Islet of Langerhans (tissue), 1 donor: ENCODE measurements around the gene CEP295NL.
"Not testable (repeated sequence)": the region's sequence is repeated elsewhere in the genome, so short reads cannot be mapped to it uniquely, and the experiment has no call there.

Source experiments
- FAIRE-seq: peaks from one replicate; lab custom pipeline; 2011; peaks lifted over from hg19 to GRCh38; lab: Jason Lieb, UNC

Gene CEP295NL

GRCh38 chr17:78884876-78885667, 17.9 kb downstream of the CEP295NL start:
- no peak for FAIRE-seq

- no peak for FAIRE-seq
Observed at GRCh38 chr17:78884148-78884825, 18.7 kb downstream of the CEP295NL start.

- no peak for FAIRE-seq
Observed at GRCh38 chr17:78883533-78884131, 19.4 kb downstream of the CEP295NL start.

- no peak for FAIRE-seq
Observed at GRCh38 chr17:78883089-78883532, 19.9 kb downstream of the CEP295NL start.

DNA sequence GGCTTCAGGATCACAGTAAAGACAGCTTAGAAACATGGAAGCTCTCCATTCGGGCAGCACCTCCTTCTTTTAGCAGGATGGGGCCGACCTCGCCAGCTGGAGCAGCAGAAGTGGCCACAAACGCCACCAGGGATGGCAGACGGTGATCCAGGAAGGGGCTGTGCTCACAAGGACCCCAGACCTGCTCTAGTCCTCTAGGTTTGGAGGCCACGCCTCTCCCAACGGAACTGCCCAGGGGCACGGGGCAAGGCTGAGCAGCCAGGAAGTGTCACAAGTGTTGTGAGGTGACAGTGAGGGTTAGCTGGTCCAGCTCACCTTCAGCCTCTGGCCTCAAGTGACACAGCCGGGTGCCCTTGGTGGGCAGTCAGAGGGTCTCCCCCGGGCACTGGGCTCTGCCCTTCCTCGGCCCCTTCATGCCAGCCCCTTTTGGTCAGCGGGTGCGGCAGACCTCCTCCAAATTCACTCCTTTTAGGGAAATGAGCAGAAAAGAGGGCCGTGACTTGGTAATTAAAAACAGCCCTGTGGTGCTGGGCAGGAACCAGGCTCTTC, 20.4 kb downstream of the CEP295NL start:
- no peak for FAIRE-seq

GRCh38 chr17:78879635-78880186, 23.3 kb downstream of the CEP295NL start:
- no peak for FAIRE-seq

GRCh38 chr17:78878871-78879527, 24.0 kb downstream of the CEP295NL start:
- no peak for FAIRE-seq

DNA sequence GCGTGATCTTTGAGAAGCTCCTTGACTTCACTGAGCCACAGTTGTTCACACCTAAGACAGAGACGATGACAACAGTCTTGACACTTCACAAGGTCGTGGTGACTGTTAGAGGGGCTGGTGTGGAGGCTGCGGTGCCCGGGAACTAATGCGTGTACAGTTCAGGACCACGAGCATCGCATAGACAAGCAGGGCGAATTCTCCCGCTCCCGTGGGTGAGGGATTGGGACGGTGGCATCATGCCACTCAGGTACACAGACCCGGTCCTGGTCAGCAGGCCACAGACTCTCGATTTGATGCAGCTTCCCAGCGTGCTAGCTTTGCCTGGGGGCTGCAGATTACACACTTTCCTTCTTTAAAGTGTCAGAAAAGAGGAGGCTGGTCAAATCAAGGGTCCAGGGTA, 24.7 kb downstream of the CEP295NL start:
- no peak for FAIRE-seq

DNA sequence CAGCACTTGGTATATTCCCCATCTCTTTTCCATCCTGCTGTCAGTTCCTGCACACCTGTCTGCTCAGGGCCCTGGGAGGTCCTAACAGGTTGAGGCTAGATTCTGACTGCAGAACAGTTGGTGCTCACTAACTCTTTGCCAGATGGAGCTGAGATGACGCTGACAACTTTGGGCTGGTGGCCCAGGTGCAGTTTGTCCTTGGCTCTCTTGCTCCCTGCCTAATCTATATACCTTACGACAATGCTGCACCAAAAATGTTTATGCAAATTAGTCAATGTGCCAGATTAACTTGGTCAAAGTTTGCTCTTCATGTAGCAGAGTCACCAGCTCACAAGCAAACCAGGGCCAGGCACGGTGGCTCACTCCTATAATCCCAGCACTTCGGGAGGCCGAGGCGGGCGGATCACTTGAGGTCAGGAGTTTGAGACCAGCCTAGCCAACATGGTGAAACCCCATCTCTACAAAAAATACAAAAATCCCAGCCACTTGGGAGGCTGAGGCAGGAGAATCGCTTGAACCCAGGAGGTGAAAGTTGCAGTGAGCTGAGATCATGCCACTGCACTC, 26.0 kb downstream of the CEP295NL start:
- not testable (repeated sequence) for FAIRE-seq

DNA sequence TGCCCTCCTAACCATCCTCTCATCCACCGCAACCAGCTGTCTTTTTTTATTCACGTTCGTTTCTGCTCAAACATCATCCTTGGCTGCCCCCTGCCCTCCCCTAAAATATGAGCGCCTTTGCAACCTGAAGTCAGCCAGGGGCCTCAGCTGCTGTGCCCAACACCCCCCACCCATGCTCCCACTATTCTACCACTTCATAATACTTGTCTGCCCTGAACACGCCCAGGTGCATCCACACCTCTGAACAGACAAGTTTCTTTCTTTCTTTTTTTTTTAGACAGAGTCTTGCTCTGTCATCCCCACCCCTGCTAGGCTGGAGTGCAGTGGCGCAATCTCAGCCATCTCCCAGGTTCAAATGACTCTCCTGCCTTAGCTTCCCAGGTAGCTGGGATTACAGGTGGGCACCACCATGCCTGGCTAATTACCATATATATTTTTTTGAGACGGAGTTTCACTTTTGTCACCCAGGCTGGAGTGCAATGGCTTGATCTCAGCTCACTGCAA, 26.9 kb downstream of the CEP295NL start:
- no peak for FAIRE-seq

GRCh38 chr17:78875363-78876093, 27.5 kb downstream of the CEP295NL start:
- FAIRE-seq = no peak

DNA sequence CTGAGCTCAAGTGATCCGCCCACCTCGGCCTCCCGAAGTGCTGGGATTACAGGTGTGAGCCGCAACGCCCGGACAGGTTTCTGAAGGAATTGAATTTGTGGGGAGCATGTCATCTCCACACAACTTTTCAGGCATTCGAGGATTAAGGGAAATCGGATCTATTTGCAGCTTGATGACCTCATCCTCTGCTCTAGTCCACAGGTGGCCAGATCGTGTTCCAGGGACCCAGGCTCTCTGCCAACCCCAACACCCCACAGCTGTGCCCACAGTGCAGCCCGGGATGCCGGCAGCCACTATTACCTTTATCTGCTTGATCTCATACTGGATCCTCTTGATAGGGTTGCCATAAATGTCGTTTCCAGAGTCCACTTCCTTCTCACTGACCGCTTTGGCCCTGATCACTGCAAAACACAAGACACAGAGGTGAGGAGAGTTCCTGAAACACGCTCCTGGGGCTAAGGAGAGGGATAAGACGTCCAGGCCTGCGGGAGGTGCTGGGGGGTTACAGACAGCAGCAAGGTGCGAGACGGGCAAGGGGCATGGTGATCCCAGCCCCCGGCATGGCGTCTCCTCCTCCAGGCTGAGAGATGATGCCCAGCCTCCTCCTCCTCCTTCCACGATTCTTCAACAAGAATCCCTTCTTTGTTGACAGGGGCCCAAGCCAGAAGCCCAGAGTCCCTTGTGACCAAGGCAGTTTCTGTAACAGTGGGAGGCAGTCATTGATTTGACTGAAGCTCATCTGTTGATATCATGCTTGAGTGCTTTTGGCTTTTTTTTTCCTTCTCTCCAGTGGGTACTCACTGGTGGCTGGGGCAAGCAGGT, 29.3 kb downstream of the CEP295NL start:
- no peak for FAIRE-seq

GRCh38 chr17:78872486-78872885, 30.5 kb downstream of the CEP295NL start:
- no peak for FAIRE-seq

GRCh38 chr17:78870621-78871020, 32.4 kb downstream of the CEP295NL start:
- no peak for FAIRE-seq

GRCh38 chr17:78868391-78868790, 34.6 kb downstream of the CEP295NL start:
- no peak for FAIRE-seq

- not testable (repeated sequence) for FAIRE-seq
Observed at GRCh38 chr17:78867046-78867445, 36.0 kb downstream of the CEP295NL start.

DNA sequence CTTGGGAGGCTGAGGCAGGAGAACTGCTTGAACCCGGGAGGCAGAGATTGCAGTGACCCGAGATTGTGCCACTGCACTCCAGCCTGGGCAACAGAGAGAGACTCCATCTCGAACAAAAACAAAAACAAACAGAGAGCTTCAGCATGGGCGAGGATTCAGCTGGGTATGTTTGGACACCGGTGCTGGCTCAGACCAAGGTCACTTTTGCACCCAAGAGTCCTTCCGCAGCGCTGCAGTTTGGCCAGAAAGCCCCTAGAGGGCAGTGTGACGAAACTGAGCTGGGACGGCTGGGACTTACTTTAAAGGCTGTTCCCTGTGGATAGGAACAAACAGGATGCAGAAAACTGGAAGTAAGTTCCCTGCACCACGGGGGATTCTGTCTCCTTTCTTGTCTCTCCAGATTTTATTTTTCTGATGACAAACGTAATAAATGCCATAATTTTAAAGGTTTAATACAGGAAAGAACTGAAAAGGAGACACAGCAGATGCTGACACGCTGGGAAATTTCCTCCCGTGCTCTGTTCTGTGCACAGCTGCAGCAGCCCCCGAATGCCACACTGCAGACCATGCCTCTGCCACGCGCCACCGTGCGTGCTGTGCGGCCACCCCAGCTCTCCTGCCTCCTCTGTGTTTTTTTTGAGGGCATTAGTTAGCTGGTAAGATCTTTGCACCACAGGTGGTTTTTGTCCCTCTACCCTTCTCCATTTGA, 37.2 kb downstream of the CEP295NL start:
- no peak for FAIRE-seq

DNA sequence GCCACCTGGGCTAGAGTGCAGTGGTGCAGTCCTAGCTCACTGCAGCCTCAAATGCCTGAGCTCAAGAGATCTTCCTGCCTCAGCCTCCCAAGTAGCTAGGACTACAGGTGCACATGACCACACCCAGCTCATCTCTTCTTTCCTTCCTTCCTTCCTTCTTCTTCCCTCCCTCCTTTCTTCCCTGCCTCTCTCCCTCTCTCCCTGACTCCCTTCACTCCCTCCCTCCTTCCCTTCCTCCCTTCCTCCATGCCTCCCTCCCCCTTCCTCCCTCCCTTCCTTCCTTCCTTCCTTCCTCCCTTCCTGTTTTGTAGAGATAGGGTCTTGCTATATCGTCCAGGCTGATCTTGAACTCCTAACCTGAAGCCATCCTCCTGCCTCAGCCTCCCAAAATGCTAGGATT, 38.9 kb downstream of the CEP295NL start:
- FAIRE-seq = no peak
